B cell (primary cell): ENCODE measurements around the gene PDZD4.

ENCODE experiments used
- CTCF ChIP-seq: fragments of 200-600 bp; IDR thresholded peaks from one replicate; pipeline ENCODE4 v1.8.0; 2022; ENCODE audit warnings: antibody characterized with exemption, mild to moderate bottlenecking
- EZH2 ChIP-seq: IDR thresholded peaks from 2 replicates; pipeline ENCODE4 v1.6.1; 2012; ENCODE audit warnings: borderline replicate concordance, low read depth, mild to moderate bottlenecking, moderate library complexity, low read length; ENCODE audit not compliant: insufficient read depth, poor library complexity, severe bottlenecking

GRCh38 chrX:153821066-153821465 is 9.3 kb downstream of the PDZD4 start:
- TF ChIP-seq EZH2 (no peak), CTCF (no peak)
